HG02840 (cell line): ENCODE results near the gene FAM32A.

Experiments used
- ATAC-seq: cut with Tn5 transposase; IDR thresholded peaks from one replicate; pipeline ENCODE4 v1.9.1; 2021; ENCODE audit warnings: mild to moderate bottlenecking, moderate library complexity, moderate number of reproducible peaks; ENCODE audit not compliant: unreplicated experiment, low FRiP score

FAM32A gene

DNA sequence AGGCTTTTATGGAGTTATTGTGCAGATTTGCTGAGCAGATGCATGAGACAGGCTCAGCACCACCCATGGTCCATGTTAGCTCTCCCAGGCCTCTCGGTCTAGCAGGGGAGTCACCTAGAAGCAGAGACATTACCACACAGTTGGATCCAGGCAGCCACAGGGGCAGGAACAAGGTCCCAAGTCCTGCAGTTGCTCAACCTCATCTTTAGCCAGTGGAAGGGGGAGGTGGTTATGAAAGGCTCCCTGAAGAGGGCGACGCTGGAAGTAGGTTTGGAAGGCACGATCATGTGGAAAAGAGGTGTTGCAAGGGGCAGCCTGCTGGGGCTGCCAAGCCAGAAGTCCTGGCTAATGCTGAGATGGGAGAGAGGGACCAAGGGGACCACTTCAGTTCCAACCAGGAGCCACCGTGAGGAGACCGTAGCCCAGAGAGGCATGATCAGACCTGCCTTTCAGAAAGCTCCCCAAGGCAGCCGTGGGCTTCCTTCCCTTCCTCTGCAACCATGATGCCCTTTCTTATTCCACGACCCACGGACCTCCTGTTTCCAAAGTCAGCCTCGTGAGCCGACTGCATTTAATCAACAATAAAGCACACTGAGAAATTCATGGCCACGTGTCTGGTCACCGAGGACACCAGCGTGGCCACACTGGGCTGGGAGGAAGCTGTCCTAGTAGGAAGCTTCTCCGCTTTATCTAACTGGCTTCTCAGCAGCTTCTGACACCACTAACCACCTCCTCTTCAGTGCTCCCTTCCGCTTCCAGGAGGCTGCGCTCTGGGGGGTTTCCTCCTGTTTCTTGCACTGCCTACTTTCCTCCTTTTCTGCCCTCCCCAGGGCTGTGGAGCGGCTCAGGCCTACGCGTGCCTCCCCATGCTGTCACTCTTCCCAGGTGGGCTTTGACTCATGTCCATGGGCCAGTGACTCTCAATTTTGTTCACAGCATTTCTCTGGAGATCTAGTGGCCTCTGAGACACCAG, 15.1 kb downstream of the FAM32A start:
- ATAC-seq, result no peak

DNA sequence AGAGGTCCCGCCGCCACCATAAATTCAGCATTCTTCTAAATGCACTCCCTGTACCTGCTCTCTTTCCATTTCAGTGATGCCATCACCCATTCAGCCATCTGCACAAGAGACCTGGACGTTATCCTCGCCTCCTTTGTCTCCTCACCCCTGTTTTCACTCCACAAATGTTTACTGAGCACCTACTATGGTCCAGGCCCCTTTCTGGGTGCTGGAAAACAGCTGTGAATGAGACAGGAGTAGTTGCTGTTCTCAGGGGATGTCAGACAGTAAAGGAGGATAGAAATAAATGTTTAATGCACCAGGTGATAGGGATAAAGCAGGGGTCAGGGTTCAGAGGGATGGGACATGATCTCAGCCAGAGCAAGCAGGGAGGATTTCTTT, 15.8 kb downstream of the FAM32A start:
- no peak for ATAC-seq

DNA sequence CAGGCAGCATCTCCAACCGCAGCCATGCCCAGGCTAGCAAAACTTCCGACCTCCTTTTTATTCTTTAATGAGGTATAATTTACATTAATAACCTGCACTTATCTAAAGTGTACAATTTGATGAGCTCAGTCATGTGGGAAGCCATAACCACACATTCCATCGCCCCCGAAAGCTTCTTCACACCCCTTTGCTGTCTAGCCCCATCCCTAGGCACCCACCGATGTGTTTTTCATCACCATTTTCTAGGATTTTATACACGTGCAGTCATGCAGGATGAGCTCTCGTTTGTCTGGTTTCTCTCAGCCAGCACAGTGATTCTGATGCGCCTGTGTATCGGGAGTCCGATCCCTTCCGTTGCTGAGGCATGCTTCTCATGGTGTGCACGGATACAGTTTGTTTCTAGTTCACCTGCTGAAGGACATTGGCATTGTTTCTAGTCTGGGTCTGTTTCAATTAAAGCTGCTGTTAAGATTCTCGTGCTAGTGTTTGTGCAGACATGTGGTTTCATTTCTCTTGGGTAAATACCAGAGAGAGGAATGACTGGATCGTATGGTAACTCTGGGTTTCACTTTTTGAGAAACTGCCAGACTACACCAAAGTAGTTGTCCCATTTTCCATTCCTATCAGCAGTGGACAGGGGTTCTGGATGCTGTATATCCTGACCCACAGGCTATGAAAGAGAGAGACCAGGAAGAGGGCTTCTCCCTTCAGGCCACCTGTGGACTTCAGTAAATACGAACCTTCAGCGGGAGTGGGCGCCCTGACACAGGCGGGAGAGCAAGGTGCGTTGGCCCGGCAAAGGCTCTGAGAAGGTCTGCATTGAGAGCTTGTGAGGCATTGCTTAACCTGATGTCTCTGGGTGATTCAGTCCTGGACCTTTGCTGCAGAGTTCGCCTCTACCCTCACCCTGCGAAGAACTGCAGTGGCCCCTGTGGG, 17.4 kb downstream of the FAM32A start:
- no peak for ATAC-seq

DNA sequence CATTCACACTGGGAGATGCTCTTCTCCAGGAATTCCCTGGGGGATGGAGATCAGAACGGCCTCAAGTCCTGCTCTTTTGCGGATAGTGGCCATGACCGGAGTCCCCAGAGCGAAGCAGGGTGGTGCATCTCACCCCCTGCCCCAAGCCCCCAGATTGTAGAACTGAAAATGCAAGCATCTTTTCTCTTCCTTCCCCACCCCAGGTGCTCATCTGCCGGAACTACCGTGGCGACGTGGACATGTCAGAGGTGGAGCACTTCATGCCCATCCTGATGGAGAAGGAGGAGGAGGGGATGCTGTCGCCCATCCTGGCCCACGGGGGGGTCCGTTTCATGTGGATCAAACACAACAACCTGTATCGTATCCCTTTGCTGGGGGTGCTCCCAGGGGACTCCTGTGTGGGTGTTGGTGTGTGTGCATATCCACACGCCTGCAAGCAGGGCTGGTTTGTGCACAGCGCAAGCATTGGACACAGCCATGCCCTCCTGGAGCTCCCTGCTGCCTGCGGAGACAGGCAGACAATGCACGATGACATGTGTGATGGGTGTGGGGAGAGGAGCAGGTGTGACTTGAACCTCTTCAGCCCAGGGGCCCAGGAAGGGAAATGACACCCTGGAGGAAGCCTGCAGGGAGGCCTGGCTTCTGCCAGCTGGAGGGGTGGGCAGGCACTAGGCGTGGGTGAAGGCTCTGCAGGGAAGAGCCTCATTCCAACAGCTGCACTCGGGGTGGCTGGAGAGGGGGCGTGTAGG, 18.2 kb downstream of the FAM32A start:
- ATAC-seq, result no peak

DNA sequence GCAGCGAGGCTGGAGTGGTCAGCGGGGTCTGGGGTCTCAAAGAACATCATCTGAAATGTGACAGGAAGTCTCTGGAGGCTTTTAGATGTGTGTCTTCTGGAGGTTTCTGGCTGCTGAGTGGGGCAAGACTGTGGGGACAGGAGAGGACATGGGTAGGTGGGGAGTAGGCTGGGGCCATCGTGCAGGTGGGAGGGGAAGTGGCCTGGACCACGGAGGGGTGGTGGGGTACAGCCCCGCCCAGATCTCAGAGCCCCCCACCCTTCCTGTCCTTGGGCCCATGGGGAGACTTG, 18.7 kb downstream of the FAM32A start:
- no peak for ATAC-seq

DNA sequence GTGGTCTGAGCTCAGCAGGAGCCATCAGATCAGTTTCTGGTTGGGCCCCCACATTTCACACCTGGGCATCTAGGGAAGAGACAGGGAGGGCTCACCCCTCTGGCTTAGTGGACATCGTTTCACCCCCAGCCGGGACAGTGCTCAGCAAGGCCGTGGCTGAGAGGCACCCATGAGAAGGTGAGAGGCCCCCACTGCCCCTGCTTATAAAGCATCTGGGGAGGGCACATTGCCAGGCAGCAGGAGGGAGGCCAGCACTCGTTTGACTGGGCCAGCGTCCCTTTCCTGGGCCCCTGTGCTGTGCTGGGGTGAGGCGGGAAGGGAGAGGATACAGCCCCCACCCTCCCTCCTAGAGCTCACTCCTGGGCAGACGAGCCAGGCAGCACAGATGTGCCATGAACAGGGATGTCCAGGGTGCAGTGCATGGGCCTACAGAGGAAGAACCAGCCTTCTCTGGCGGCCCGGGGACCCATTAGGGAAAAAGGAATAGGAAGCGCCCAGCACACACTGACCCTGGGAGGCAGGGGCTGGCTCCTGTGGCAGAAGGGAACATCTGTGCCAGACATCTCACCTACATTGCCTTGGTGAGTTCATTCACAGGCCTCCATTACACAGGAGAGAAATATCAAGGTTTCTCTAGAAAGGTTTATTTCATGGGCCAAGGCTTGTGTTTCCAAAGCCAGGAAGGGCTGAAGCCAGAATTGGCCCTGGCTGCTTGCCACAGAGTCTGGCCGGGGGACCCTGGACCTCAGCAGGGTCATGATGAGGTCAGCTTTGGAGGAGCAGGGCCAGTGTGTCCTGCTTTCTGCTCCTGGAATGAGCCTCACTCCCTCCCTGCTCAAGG, 20.2 kb downstream of the FAM32A start:
- no peak for ATAC-seq

DNA sequence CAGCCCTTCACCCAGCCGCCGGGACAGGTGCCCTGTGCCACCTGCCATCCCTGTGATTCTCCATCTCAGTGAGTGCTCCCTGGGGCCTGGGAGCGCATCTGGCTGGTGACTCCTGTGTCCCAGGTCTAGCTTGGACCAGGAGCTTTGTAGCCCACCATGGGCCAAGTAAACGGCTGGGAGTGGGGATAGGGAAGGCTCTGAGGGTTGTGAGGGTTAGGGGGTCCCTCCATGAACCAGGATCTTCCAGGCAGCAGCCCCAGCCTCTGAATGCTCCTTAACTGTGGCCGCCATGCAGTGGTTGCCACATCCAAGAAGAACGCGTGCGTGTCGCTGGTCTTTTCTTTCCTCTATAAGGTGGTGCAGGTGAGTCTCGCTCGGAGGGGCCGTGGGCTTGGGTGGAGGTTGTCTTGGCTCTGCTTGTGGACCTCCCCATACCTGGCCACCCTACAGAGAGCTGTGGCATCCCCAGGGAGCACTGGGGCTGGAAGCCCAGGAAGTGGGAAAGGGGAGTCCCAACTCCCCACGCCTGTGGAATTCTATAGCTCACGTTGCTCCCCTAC, 20.9 kb downstream of the FAM32A start:
- ATAC-seq, result no peak

DNA sequence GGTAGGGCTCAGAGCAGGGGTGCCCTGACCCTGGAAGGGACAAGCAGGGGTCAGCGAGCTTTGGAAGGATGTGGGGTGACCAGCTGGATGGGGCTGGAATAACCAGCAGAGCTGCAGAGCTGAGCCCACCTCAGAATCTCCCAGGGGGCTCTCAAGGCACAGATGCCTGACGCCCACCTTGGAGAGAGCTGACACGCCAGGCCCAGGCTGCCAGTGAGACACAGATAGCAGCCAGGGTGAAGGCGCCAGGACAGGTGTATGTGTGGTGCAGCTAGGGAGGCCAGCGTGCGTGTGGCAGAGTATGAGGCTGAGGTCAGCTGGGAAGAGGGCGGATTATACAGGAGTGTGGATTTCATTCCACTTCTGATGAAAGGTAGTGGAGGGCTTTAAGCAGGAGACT, 21.4 kb downstream of the FAM32A start:
- no peak for ATAC-seq

DNA sequence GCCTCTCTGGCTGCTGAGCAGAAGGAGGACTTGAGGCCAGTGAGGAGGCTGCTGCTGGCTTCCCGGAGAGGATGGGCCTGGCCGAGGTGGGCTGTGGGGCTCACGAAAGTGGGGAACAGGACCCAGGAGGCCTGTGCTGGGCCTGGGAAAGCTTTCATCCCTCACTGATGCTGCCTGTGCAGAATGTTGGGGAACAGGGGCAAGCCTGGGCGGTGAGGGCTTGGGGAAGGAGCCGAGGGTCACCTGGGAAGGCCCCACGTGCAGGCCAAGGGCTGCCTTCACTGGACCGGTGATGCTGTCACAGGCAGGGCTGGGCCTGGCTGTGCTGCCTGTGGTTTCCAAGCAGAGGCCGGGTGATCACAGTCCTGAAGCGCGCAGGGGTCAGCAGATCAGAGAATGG, 21.9 kb downstream of the FAM32A start:
- no peak for ATAC-seq

DNA sequence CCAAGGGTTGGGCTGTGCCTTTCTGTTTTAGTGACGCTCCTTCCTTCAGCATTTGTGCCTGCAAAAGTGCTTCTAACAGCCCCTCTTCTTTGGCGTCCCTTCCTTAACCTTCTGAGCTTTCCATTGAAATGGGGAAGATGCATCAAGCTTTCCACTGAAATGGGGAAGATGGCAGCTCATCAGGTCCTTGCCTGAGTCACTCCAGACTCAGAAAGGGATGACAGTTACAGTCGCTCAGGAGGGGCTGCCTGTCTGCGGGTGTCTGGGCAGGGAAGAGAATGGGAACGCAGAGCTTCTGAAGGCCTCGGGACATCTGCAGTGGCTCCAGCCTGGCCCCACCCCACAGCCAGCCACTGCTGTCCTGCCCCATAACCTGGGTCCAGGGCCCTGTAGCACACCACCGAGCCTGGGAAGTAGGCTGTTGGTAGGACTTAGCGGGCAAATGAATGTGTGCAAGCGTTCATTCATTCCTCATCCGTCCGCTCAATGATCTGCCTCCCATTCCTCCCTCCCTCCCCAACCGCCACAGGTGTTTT, 22.3 kb downstream of the FAM32A start:
- no peak for ATAC-seq

DNA sequence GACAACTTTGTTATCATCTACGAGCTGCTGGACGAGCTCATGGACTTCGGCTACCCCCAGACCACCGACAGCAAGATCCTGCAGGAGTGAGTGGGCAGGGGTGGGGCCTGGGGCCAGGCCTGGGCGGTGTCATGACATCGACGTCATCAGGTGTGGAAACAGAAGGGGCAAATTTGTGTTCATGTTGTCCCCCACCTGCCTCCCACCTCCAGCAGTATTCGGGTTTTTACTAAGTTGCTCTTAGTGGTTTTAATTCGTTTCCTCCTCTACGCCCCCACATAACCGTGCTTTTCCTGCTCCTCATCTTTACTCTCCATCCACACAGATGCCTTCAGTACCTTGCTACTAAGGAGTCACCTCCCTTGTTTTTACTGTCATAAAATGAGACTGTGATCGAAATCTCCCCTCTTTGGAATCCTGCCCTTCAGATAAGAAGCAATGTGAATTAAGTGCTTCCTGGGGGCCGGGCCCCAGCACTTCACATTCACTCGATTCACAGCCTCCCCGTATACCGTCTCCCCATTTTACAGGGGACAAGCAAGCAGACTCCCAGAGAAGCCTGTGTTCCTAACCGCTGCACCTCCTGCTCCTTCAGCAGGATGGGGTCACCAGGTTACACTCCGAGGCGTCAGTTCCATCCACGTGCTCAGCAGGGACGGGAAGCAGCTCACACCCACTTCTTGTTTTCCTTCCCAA, 23.0 kb downstream of the FAM32A start:
- ATAC-seq, result no peak

DNA sequence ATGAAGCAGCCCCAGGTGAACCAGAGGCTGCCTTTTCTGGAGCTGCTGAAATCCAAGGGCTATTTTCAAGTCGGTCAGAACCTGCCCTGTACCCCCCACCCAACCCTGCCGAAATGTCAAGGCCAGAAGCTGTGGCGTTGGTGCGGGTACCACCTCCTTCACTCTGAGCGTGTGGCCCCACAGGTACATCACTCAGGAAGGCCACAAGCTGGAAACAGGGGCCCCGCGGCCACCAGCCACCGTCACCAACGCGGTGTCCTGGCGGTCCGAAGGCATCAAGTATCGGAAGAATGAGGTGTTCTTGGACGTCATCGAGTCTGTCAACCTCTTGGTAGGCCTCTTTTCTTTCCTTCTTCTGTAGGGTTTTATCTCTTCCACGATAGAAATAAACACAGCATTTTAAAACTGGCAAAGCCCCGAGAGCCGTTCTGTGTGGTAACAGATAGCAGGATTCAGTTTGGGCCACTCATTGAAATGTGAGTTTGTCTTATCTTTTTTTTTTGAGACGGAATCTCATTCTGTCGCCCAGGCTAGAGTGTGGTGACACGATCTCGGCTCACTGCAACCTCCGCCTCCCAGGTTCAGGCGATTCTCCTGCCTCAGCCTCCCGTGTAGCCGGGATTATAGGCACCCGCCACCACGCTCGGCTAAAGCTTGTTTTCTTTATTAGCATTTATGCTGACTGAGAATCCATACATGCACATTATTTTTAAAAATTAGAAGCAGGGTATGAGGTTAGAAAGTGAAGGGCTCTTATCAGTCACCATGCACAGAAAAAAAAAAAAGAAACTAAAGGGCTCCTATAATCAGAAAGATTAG, 23.8 kb downstream of the FAM32A start:
- ATAC-seq, result no peak

DNA sequence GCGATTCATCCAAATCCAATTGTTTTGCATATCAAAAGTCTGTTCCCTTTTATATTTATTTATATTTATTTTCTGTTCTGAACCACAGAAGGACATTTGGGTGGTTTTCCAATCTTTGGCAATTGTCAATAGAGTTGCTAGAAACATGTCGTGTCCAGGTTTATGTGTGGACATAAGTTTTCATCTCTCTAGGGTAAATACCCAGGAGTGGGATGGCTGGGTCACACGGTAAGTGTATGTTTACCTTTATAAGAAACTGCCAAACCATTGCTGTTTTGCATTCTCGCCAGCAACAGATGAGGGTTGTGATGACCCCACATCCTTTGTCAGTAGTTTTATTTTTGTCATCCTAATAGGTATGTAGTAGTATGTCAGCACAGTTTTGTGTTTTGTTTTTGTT, 25.0 kb downstream of the FAM32A start:
- no peak for ATAC-seq

DNA sequence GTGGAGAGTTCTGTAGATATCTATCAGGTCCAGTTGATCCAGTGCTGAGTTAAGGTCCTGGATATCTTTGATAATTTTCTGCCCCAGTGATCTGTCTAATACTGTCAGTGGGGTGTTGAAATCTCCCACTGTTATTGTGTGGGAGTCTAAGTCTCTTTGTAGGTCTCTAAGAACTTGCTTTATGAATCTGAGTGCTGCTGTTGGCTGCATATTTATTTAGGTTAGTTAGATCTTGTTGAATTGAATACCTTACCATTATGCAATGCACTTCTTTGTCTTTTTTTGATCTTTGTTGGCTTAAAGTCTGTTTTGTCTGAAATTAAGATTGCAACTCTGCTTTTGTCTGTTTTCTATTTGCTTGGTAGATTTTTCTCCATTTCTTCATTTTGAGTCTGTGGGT, 27.9 kb downstream of the FAM32A start:
- ATAC-seq, result no peak

DNA sequence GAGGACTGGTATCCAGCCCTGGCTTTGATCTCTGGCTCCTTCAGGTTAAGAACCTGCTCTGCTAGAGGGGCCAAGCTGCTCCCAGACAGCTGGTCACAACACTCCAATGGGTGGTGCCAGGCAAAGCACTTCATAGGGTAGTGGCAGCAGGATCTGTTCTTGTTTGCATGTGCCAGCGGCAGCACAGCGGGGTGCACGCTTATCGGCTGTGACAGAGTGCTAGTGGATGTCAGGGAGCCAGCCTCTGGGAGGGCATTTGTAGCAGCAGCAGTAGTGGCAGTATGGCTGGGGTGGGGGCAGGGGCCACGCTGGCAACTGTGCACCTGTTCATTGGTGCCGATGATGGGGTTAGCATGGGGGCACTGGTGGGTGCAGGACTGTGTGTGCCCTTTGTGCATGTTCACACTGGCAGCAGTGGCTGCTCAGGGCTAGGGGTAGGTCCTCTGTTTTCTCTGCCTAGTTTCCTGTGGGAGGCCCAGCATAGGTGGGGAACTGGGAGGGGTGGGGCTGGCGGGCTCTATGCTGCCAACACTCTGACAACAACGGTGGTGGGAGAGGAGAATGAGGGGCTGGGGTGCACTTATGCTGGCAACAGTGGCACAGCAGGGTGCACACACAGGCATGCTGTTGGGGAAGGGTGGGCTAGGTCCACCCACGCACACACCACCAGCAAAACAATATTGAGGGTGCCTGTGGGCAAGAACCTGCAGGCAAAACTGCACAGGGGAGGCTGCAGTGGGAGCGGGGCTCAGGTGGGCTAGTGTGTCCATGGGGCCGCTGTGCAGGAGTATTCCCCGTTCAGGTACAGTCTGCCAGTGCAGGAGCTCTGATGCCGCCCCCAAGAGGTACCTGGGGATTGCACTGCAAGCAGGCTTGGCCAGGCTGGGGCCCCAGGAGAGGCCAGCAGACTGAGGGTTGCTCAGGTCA, 31.8 kb downstream of the FAM32A start:
- no peak for ATAC-seq

DNA sequence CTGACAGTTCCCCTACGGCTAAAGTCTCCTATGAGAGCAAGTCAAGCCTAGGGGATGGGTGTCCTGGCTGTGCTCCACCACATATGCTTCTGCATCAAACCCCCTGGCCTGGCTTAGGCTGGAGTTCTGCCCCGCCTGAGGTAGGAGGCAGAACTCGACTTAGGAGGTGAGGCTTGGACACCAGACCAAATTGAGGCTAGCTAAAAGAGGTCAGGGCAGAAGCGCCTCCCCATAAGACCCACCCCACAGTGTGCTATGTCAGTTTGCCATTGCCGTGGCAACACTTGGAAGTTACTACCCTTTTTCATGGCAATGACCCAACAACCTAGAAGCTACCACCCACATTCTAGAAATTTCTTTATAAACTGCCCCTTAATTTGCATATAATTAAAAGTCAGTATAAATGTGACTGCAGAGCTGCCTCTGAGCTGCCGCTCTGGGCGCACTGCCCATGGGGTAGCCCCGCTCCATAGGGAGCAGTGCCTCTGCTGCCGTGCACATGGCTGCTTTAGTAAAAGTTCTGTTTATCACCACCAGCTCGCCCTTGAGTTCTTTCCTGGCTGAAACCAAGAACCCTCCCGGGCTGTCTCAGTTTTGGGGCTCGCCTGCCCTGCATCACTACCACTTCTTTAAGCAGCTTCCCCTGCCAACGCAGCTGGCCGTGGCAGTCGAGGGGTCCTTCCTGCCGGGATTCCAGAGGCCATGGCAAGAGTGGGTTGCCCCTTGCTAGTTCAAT, 32.7 kb downstream of the FAM32A start:
- ATAC-seq, result no peak
